K562 (cell line): ENCODE results near the gene APOA1. TPM values are rescaled to one million over a fixed set of nuclear protein-coding genes. Genes with fewer than 3 reads are reported as not detected.

Experiments
- ATAC-seq: fragments of 200-7000 bp; cut with Tn5 transposase; 3 replicates; pipeline ENCODE4 v1.9.1; 2020; ENCODE audit warnings: moderate library complexity
- BruUV-seq: library from RNA; stranded (reverse); fragments of 400-500 nt; replicated peaks from 2 replicates; lab custom pipeline; 2021; lab: Mats Ljungman, UMichigan
- CTCF ChIA-PET: fragments of 300-600 bp; formaldehyde crosslinking; extraction: SDS; loops from one replicate; lab custom pipeline; 2021; ENCODE audit warnings: low intra/inter-chr PET ratio; lab: Yijun Ruan, JAX
- POLR2A ChIA-PET: fragments of 300-600, 350-650 bp; sonication (Branson Sonifier 250); formaldehyde crosslinking; extraction: SDS; loops from one replicate; lab custom pipeline; 2021; ENCODE audit warnings: antibody characterized with exemption, inconsistent platforms; lab: Yijun Ruan, JAX
- DNase-seq, 4 experiments: peaks; one replicate each; pipeline versions ENCODE4 v3.0.0 to v3.0.0-alpha.2; 2011 to 2018; ENCODE audit warnings: low spot score in 3 of 4, mixed read lengths in 3 of 4; ENCODE audit errors: extremely low read depth in 1 of 4
- FAIRE-seq: peaks from 2 replicates; lab custom pipeline; 2011; peaks lifted over from hg19 to GRCh38; lab: Jason Lieb, UNC
- H2AFZ ChIP-seq: 2 replicates; pipeline ENCODE4 v1.6.0; 2011; ENCODE audit warnings: low read depth, low read length, control low read depth, inconsistent platforms
- H3K27ac ChIP-seq: fragments of 200-600 bp; 3 replicates; pipeline ENCODE4 v1.8.0; 2011; ENCODE audit warnings: low read depth, mild to moderate bottlenecking, control low read depth, inconsistent platforms, low read length, moderate library complexity, mixed read lengths; ENCODE audit errors: extremely low read depth
- H3K27me3 ChIP-seq, 2 experiments: fragments of 300-600 bp in 1 of 2; 2 replicates in 1 of 2; 3 replicates in 1 of 2; pipeline versions ENCODE4 v1.6.0 to v1.8.0; 2011; ENCODE audit warnings: inconsistent platforms in 2 of 2, low read length in 2 of 2, mild to moderate bottlenecking in 1 of 2, mixed read lengths in 1 of 2, moderate library complexity in 1 of 2; ENCODE audit not compliant: control insufficient read depth in 2 of 2, insufficient read depth in 2 of 2
- H3K36me3 ChIP-seq: fragments of 300-600 bp; 3 replicates; pipeline ENCODE4 v1.8.0; 2011; ENCODE audit warnings: mild to moderate bottlenecking, low read length, inconsistent platforms; ENCODE audit not compliant: control insufficient read depth, insufficient read depth
- H3K4me1 ChIP-seq, 2 experiments: fragments of 200-600 bp in 1 of 2; replicated peaks in 1 of 2; 2 replicates in 1 of 2; 3 replicates in 1 of 2; pipeline versions ENCODE4 v1.5.1 to v1.8.0; 2011; ENCODE audit warnings: inconsistent platforms in 2 of 2, low read length in 2 of 2, mild to moderate bottlenecking in 1 of 2, mixed read lengths in 1 of 2, moderate library complexity in 1 of 2; ENCODE audit not compliant: control insufficient read depth in 2 of 2, insufficient read depth in 2 of 2
- H3K4me2 ChIP-seq: 2 replicates; pipeline ENCODE4 v1.6.1; 2011; ENCODE audit warnings: low read length, control low read depth, inconsistent platforms, mixed read lengths; ENCODE audit not compliant: insufficient read depth
- H3K4me3 ChIP-seq: fragments of 200-600 bp; sonication (generic), shearing (Covaris generic); 2 replicates; pipeline ENCODE4 v1.5.1; 2016; ENCODE audit warnings: control low read depth, inconsistent platforms
- H3K79me2 ChIP-seq: fragments of 200-600 bp; 3 replicates; pipeline ENCODE4 v1.8.0; 2011; ENCODE audit warnings: low read length, inconsistent platforms; ENCODE audit not compliant: control insufficient read depth, insufficient read depth
- H3K9ac ChIP-seq, 2 experiments: 2 replicates each; pipeline versions ENCODE4 v1.6.0 to v1.6.1; 2011; ENCODE audit warnings: low read depth in 2 of 2, low read length in 2 of 2, control low read depth in 1 of 2, inconsistent platforms in 1 of 2, mild to moderate bottlenecking in 1 of 2, mixed read lengths in 1 of 2; ENCODE audit not compliant: insufficient read depth in 1 of 2
- H3K9me1 ChIP-seq: one replicate; pipeline ENCODE4 v1.6.0; 2011; ENCODE audit warnings: inconsistent platforms, mild to moderate bottlenecking, low read length, moderate library complexity; ENCODE audit not compliant: control insufficient read depth, insufficient read depth
- H3K9me3 ChIP-seq: replicated peaks from 2 replicates; pipeline ENCODE4 v1.5.1; 2011; ENCODE audit warnings: low read depth, low read length, inconsistent platforms; ENCODE audit not compliant: control insufficient read depth, insufficient read depth
- H4K20me1 ChIP-seq: replicated peaks from 2 replicates; pipeline ENCODE4 v1.6.1; 2011; ENCODE audit warnings: low read length, inconsistent platforms, mixed read lengths; ENCODE audit not compliant: control insufficient read depth, insufficient read depth
- ELK1 ChIP-seq: sonication (generic); formaldehyde crosslinking; IDR thresholded peaks from 2 replicates; pipeline ENCODE4 v1.8.1; 2022; ENCODE audit warnings: missing genetic modification reagents
- WGBS: fragments of 100-300 bp; shearing (Covaris generic); methylation state at CpG from one replicate; pipeline ENCODE4 v1.1.6; 2016; ENCODE audit warnings: low coverage, mixed read lengths; ENCODE audit not compliant: insufficient coverage; ENCODE audit errors: missing lambda C conversion rate; 5-methylcytosine and 5-hydroxymethylcytosine counted together
- in situ Hi-C: fragments of 300-500 bp; cut with MboI; formaldehyde crosslinking; loops from 4 replicates; pipeline ENCODE4 v1.15.0; 2018; ENCODE audit warnings: inconsistent platforms, mixed read lengths
- intact Hi-C: fragments of 100-400 bp; cut with micrococcal nuclease; formaldehyde crosslinking; loops from 2 replicates; pipeline ENCODE4 v1.14.2; 2022
- polyA plus RNA-seq, 8 experiments: library from polyadenylated mRNA; depleted of rRNA in 4 of 8; stranded (reverse) in 5 of 8; unstranded in 3 of 8; fragments of >200 nt; fragmentation: Nextera tagmentation in 2 of 8; fragmentation: Illumina TruSeq in 1 of 8; extraction: Ambion mirVana in 2 of 8; extraction: Trizol in 1 of 8; gene quantifications; 2 replicates each; pipeline versions ENCODE4 v1.2.1 to v1.2.3, GENCODE V29; 2011 to 2014; ENCODE audit warnings: inconsistent platforms in 1 of 8, missing spikeins in 1 of 8
- total RNA-seq, 7 experiments: library from RNA; depleted of rRNA in 6 of 7; stranded (reverse); fragments of >200 nt in 6 of 7; fragmentation: Illumina TruSeq in 2 of 7; extraction: Trizol in 2 of 7; gene quantifications; 2 replicates each; pipeline versions ENCODE4 v1.2.1 to v1.2.3, GENCODE V29; 2011 to 2021; ENCODE audit warnings: low replicate concordance in 1 of 7

APOA1 gene
- total and polyA plus RNA-seq, 9 of the 15 experiments (the other 6 are each of a cell fraction or from before 2014, with no cell fraction given) = 1.8 TPM; not detected in 8

GRCh38 chr11:116786966-116787365, 50.5 kb downstream of the APOA1 start:
- in situ Hi-C loops = loop anchor here (5.0 kb wide), 1 partner anchor 315 kb away; no protein-coding TSS in a partner anchor

More at GRCh38 chr11:116786966-116787365, 50.5 kb downstream of the APOA1 start:
- intact Hi-C loops = no loop called here
- H3K9me1 ChIP-seq = no peaks in the 10 kb centered on the region
- peaks cover 22 to 29% of the 10 kb centered on the region in 2 experiments; a peak in 4 of 5 replicates for H3K4me1 ChIP-seq
- peak overlapping the region; percentile 92 for H3K4me2 ChIP-seq
- FAIRE-seq = peak; percentile 57
- no peak for TF ChIP-seq ELK1 (CRISPR knock-in tag)
- H3K27ac ChIP-seq = peak overlapping the region; percentile 60; the same call in 2 of the 3 replicates
- ATAC-seq = no peak
- no peak for DNase-seq
- ChIA-PET POLR2A (interaction anchor here (0.8 to 2.8 kb wide), 6 partner anchors 10 to 309 kb away, joined by 3 to 15 read pairs (median 3); no protein-coding TSS in a partner anchor), CTCF (no interaction called here)
- H3K79me2 ChIP-seq = peaks cover 24% of the 10 kb centered on the region
- 26% methylated on average over 5 of the region's 5 CpGs for whole genome bisulfite sequencing
- peaks cover 50% of the 10 kb centered on the region for H3K36me3 ChIP-seq
- peak overlapping the region; percentile 98 for H3K4me3 ChIP-seq
- H2AFZ ChIP-seq = peak overlapping the region; percentile 99; the same call in 1 of the 2 replicates
- no peaks in the 10 kb centered on the region for H3K27me3 ChIP-seq
- peak overlapping the region; percentile 88 to 94; a peak in 3 of 4 replicates for H3K9ac ChIP-seq
- no peaks in the 10 kb centered on the region for H3K9me3 ChIP-seq
- TSS peak; percentile 61 for BruUV-seq
- no peaks in the 10 kb centered on the region for H4K20me1 ChIP-seq
